ENCODE measurements around the gene SMARCD3.

Gene SMARCD3

GRCh38 chr7:151207804-151208203 is 40.7 kb downstream of the SMARCD3 start:
- DNase-seq: no peak

- no peak for DNase-seq
These were observed 41.2 kb downstream of the SMARCD3 start for GRCh38 chr7:151207315-151207714.

DNA sequence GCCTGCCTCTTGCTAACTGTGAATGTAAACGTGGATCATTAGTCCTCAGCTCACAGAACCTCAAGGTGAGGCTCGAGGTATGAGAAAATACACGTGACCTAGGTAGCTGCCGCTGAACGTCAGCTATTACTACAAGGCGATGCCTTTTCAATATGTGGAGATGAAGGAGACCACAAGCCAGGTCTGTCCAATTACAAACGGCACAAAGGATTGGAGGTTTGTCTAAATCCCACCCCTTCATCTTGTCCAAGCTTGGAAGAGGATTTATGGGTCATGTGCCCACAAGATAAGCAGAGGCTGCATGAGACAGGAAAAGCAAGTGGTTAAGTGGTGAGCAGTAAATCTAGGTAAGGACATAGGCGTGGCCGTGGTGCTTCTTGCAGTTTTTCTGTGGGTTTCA is 41.6 kb downstream of the SMARCD3 start:
- DNase-seq: no peak

GRCh38 chr7:151205730-151206129 is 42.8 kb downstream of the SMARCD3 start:
- no peak for DNase-seq

DNA sequence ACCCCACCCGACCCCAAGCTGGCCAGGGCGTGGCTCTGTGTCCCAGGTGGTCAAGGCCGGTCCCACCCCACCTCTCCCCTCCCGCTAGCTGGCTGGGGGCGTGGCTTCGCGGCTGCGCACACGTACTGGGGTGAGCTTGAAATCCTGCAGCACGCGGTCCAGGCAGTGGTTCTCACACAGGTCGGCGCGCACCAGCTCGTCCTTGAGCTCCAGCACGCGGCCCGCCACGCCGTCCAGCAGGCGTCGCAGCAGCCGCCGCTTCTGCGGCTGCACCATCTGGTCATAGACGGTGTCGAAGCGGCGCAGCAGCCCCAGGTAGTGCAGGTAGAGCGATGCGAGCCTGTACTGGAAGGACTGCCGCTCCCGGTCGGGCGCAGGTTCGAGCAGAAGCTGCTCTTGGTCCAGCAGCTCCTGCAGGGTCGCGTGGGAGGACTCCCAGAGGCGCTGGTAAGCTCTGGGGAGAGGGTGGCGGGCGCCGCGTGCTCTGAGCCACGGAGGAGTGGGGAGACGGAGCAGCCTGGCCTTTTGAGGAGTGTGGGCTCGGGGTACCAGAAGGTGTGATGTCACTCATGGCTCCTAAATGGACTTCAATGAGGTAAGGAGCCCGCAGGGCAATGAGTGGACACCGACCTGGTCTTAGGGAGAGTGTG is 44.0 kb downstream of the SMARCD3 start:
- DNase-seq: no peak

DNA sequence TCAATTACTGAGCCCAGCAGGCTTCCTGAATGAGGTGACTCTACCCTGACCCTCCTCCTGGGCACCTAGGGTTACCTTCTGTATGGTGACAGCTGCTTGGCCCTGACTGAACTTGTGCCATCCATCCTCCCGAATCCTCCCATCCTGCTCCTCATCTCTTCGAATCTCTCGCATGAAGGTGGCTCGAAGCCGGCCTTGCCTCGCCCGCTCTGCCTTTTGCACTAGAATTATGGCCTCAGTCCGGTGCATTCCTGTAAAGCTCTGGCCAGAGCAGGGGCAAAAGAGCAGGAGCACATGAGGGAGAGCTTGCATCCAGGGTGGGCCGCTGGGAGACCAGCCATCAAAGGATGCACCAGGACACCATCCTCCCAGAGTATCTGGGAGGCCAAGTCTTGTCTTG is 45.7 kb downstream of the SMARCD3 start:
- no peak for DNase-seq

GRCh38 chr7:151201751-151202150 is 46.7 kb downstream of the SMARCD3 start:
- DNase-seq: no peak

- DNase-seq: no peak
These were observed 47.1 kb downstream of the SMARCD3 start for GRCh38 chr7:151201344-151201743.

DNA sequence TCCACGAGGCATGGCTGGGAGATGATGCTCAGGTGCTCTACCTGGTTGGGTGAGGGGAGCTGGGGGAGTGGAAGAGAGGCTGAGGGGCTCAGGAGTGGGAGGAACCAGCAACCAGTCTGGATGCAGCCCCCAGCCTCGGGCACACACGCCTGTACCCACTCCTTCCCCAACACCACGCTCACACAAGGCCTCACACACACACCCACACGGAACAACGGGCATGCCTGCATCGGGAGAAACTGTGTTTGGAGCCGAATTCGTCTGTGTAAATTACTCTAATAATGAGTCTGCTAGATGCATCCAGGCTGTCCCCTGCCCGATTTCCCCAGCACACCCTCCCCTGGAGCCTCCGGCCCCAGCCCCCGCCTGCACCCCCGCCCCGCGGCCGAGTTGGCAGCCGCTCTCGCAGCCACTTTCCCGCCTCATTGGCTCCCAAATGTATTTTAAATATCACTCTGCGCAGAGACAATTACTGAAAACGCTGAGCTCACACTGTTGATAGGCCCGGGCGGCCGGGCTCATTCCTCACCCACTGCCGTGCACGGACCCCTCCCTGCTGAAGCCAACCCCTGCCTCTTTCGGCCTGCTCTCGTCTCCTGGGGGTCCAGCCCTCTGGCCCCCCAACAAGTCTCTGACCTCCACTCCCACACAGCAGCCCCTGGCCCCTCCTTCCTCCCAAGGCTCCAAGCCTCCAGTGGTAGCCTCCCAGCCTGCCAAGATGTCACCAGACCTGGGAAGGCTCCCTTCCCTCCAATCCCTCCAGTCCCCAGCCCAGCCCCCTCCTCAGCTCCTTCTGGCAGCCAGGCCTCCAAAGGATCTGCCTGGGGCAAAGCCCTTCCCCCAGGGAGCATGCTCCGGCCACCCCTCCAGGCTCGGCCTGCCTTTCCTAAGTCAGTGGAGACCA is 49.3 kb downstream of the SMARCD3 start:
- DNase-seq: no peak

GRCh38 chr7:151197932-151198331 is 50.6 kb downstream of the SMARCD3 start:
- no peak for DNase-seq

- no peak for DNase-seq
These were observed 52.7 kb downstream of the SMARCD3 start for GRCh38 chr7:151195616-151196450.

GRCh38 chr7:151194188-151194587 is 54.3 kb downstream of the SMARCD3 start:
- no peak for DNase-seq

GRCh38 chr7:151193203-151193978 is 55.1 kb downstream of the SMARCD3 start:
- DNase-seq: no peak

DNA sequence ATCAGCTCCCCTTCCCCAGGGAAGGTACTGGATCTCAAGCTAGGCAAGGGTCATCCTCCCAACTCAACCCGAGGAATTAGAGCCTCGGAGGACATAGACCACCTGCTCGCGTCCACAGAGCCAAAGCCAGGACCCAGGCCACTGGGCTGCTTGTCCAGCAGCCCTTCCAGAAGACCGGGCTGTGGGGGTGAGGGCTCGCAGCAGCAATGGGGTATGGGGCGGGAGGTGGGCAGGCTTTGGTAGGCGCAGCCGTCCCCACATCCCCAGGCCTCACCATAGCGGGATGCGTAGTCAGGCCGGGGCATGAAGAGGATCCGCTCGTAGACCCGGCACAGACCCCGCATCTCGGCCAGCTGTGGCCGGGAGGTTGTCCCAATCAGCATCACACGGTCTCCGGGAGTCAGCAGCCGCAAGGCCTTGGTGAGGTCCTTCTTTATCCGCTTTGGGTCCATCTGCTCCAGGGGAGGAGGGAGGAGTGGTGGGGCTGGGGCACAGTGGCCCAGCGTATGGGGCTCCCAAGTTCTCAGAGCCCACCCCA is 56.4 kb downstream of the SMARCD3 start:
- DNase-seq: no peak

DNA sequence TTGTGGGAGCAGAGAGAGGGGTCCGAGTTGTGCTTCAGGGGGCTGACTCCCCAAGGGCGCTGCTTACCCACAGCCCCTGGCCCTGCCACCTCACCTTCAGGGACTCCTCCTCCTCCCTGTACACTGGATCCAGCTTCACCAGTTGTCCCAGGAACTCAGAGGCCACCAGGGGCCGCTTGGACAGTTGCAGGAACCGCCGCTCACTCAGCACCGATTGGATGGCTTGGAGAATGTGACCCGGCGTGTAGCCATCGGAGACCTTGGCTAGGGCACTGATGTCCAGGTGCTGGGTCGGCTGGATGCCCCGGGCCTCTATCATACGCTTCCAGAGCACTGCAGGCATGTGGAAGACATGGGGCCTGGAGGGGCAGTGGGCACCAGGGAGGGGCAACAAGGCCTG is 57.0 kb downstream of the SMARCD3 start:
- DNase-seq: no peak

- DNase-seq: no peak
These were observed 59.5 kb downstream of the SMARCD3 start for GRCh38 chr7:151189038-151189437.
